Testis (tissue), 3 donors: Measurements from ENCODE around the gene CRYBA1. TPM values are rescaled to one million over a fixed set of nuclear protein-coding genes. Genes with fewer than 3 reads are reported as not detected.

Experiments used
- DNase-seq: peaks from one replicate; pipeline ENCODE4 v3.0.0-alpha.2; 2019
- H3K27ac ChIP-seq, 2 donors: fragments of 200-600 bp; sonication (generic); one replicate each; pipeline ENCODE4 v1.5.1; 2019
- H3K27me3 ChIP-seq: fragments of 200-600 bp; sonication (generic); one replicate; pipeline ENCODE4 v1.5.1; 2019
- H3K36me3 ChIP-seq: fragments of 200-600 bp; sonication (generic); one replicate; pipeline ENCODE4 v1.5.1; 2017; ENCODE audit warnings: low read depth; ENCODE audit errors: missing control alignments
- H3K4me1 ChIP-seq: fragments of 200-600 bp; sonication (generic); one replicate; pipeline ENCODE4 v1.5.1; 2019
- H3K4me3 ChIP-seq, 2 donors: fragments of 200-600 bp; sonication (generic); one replicate each; pipeline ENCODE4 v1.5.1; 2017 to 2019
- H3K9me3 ChIP-seq: fragments of 200-600 bp; sonication (generic); one replicate; pipeline ENCODE4 v1.5.1; 2017
- CTCF ChIP-seq, 3 experiments: fragments of 450-650 bp in 2 of 3; fragments of 200-600 bp in 1 of 3; sonication (generic) in 1 of 3; IDR thresholded peaks; one replicate each; pipeline ENCODE4 v1.5.1; 2016 to 2019; ENCODE audit warnings: antibody characterized with exemption in 3 of 3, mild to moderate bottlenecking in 2 of 3, moderate library complexity in 1 of 3
- POLR2A ChIP-seq: fragments of 450-650 bp; IDR thresholded peaks from one replicate; pipeline ENCODE4 v1.6.1; 2017; ENCODE audit warnings: antibody characterized with exemption, mild to moderate bottlenecking, moderate library complexity
- WGBS, 2 donors: methylation state at CpG; one replicate each; pipeline ENCODE4 v1.1.5; 2018; 5-methylcytosine and 5-hydroxymethylcytosine counted together
- intact Hi-C: fragments of 100-400 bp; cut with DNase I; formaldehyde crosslinking; loops from one replicate; pipeline ENCODE4 v1.15.1; 2023; ENCODE audit warnings: low total_unique reads
- polyA plus RNA-seq: library from polyadenylated mRNA; stranded (reverse); fragments of 350-450 nt; fragmentation: Illumina TruSeq; extraction: RNeasy Lipid Tissue Mini Kit (QIAGEN cat#74804); gene quantifications from one replicate; pipeline ENCODE4 v1.2.3, GENCODE V29; 2014; ENCODE audit warnings: low read depth, low replicate concordance; ENCODE audit not compliant: insufficient read depth
- total RNA-seq, 2 donors: library from RNA; depleted of rRNA; stranded (reverse); fragments of >200 nt; gene quantifications; one replicate each; pipeline ENCODE4 v1.2.3, GENCODE V29; 2016

The CRYBA1 gene
- total and polyA plus RNA-seq, 3 donors from 2014 or later = not detected

GRCh38 chr17:29245401-29245800 is 1.3 kb upstream of the CRYBA1 start:
- H3K4me3 ChIP-seq = no peak overlapping the region
- no peak for TF ChIP-seq POLR2A
- no peak for TF ChIP-seq CTCF (IDR thresholded peaks at IDR 0.05)
- H3K27me3 ChIP-seq = no peaks in the 10 kb centered on the region
- no peaks in the 10 kb centered on the region for H3K9me3 ChIP-seq
- no peaks in the 10 kb centered on the region for H3K4me1 ChIP-seq
- H3K36me3 ChIP-seq = no peaks in the 10 kb centered on the region
- DNase-seq = no peak
- H3K27ac ChIP-seq = no peak overlapping the region
- 94 to 99% methylated on average over 6 of the region's 6 CpGs for WGBS, 2 donors
- intact Hi-C loops = no loop called here

DNA sequence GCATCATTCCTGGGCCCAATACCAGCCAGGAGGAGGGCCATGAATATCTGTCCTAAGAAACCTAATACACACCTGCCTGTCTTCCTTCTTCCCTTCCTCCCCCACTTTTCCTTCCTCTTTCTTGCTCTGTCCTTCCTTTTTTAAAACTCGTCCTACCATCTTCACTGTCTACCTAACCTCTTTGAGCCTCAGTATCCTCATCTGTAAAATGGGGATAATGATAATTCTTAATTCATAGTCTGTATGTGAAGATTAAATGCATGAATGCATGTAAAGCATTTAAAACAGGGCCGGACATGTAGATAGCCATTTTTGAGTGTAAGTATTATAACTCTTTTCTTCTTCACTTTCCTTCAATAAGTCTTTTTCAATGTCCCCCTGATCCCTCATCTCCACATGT is 560 bp downstream of the CRYBA1 start:
- TF ChIP-seq POLR2A = no peak
- TF ChIP-seq CTCF (IDR thresholded peaks at IDR 0.05) = no peak
- H3K4me1 ChIP-seq = no peaks in the 10 kb centered on the region
- intact Hi-C loops = no loop called here
- H3K4me3 ChIP-seq = no peak overlapping the region
- DNase-seq = no peak
- H3K9me3 ChIP-seq = no peaks in the 10 kb centered on the region
- no peaks in the 10 kb centered on the region for H3K36me3 ChIP-seq
- no peak overlapping the region for H3K27ac ChIP-seq
- 78 to 81% methylated on average over 2 of the region's 2 CpGs for WGBS, 2 donors
- no peaks in the 10 kb centered on the region for H3K27me3 ChIP-seq

DNA sequence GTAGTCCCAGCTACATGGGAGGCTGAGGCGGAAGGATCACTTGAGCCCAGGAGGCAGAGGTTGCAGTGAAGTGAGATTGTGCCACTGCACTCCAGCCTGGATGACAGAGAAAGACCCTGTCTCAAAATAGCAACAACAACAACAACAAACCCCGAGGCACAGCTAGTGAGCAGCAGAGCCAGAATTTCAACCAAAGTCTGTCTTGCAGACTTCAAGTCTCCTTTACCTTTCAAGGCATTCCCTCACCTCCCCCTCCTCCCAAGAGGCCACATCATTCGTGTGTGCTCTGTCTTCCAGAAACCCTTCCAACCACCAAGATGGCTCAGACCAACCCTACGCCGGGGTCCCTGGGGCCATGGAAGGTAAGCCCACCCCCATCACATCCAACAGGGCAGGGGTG is 2.2 kb downstream of the CRYBA1 start:
- Histone ChIP-seq H3K27ac (no peak overlapping the region), H3K36me3 (no peaks in the 10 kb centered on the region), H3K4me1 (no peaks in the 10 kb centered on the region), H3K4me3 (no peak overlapping the region), H3K9me3 (no peaks in the 10 kb centered on the region), H3K27me3 (no peaks in the 10 kb centered on the region)
- TF ChIP-seq POLR2A (no peak), CTCF (IDR thresholded peaks at IDR 0.05) (no peak)
- intact Hi-C loops = no loop called here
- DNase-seq = no peak
- WGBS, 2 donors = 86 to 92% methylated on average over 5 of the region's 5 CpGs

GRCh38 chr17:29250666-29251065 is 4.0 kb downstream of the CRYBA1 start:
- TF ChIP-seq POLR2A (no peak), CTCF (IDR thresholded peaks at IDR 0.05) (no peak)
- no peak overlapping the region for H3K27ac ChIP-seq
- intact Hi-C loops = no loop called here
- H3K4me3 ChIP-seq = no peak overlapping the region
- no peak for DNase-seq
- H3K27me3 ChIP-seq = no peaks in the 10 kb centered on the region
- H3K4me1 ChIP-seq = peaks cover 7% of the 10 kb centered on the region
- no peaks in the 10 kb centered on the region for H3K36me3 ChIP-seq
- no peaks in the 10 kb centered on the region for H3K9me3 ChIP-seq
- 70 to 86% methylated on average over 1 of the region's 1 CpG for WGBS, 2 donors

DNA sequence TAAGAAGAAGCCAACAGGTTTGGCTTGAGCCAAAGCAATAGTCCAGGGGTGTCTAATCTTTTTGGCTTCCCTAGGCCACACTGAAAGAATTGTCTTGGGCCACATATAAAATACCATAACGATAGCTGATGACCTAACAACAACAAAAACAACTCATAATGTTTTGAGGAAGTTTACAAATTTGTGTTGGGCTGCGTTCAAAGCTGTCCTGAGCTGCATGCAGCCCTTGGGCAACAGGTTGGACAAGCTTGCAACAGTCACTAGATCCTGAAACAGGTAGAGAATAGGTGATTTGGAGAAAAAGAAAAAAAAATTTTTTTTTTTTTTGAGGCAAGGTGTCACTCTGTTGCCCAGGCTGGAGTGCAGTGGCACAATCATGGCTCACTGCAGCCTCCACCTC is 4.5 kb downstream of the CRYBA1 start:
- WGBS, 2 donors = 78 to 86% methylated on average over 2 of the region's 2 CpGs
- H3K4me3 ChIP-seq = no peak overlapping the region
- H3K4me1 ChIP-seq = peaks cover 7% of the 10 kb centered on the region
- H3K9me3 ChIP-seq = no peaks in the 10 kb centered on the region
- no peak for DNase-seq
- intact Hi-C loops = no loop called here
- no peaks in the 10 kb centered on the region for H3K27me3 ChIP-seq
- TF ChIP-seq POLR2A (no peak), CTCF (IDR thresholded peaks at IDR 0.05) (no peak)
- no peaks in the 10 kb centered on the region for H3K36me3 ChIP-seq
- H3K27ac ChIP-seq = no peak overlapping the region
